Measurements from ENCODE around the gene IL1RAPL1.

DNA sequence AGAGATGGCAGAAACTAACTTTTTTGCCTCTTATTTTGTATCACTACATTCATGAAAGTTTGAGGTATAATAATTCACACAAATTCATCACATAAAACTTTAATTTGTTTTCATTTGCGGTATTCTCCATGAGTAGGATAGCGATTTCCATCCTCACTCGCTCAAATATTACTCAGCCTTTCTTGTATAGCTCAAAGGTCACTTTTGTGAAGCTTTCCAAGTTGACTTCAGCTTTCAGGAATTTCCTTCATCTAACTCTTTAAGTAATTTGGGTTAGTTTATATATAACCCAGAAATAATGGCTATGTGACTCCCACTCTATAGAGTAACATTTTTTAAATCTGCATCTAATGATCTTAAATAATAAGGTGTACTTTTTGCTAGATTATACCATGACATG lies 314.4 kb downstream of the IL1RAPL1 start:
- TF ChIP-seq, protein P1, sequence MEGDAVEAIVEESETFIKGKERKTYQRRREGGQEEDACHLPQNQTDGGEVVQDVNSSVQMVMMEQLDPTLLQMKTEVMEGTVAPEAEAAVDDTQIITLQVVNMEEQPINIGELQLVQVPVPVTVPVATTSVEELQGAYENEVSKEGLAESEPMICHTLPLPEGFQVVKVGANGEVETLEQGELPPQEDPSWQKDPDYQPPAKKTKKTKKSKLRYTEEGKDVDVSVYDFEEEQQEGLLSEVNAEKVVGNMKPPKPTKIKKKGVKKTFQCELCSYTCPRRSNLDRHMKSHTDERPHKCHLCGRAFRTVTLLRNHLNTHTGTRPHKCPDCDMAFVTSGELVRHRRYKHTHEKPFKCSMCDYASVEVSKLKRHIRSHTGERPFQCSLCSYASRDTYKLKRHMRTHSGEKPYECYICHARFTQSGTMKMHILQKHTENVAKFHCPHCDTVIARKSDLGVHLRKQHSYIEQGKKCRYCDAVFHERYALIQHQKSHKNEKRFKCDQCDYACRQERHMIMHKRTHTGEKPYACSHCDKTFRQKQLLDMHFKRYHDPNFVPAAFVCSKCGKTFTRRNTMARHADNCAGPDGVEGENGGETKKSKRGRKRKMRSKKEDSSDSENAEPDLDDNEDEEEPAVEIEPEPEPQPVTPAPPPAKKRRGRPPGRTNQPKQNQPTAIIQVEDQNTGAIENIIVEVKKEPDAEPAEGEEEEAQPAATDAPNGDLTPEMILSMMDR (conservative IDR thresholded peaks at IDR 0.05 in 1 of 2, IDR thresholded peaks at IDR 0.05 in 1 of 2; ENCODE audit: low read depth in 1 of 2, low read length in 2 of 2) = no peak
- no peak for TF ChIP-seq EZH2 (IDR thresholded peaks at IDR 0.05; ENCODE audit: low read length, missing control alignments)

Measured in fibroblast of lung (primary cell).